HEK293 (cell line): ENCODE results near the gene SUSD3.

Source experiments
- CTCF ChIA-PET: fragments of 350-600 bp; formaldehyde crosslinking; extraction: SDS; loops from one replicate; lab custom pipeline; 2021; ENCODE audit warnings: antibody characterized with exemption; lab: Yijun Ruan, JAX
- POLR2A ChIA-PET: fragments of 300-600 bp; formaldehyde crosslinking; extraction: SDS; loops from one replicate; lab custom pipeline; 2020; ENCODE audit warnings: antibody characterized with exemption, inconsistent platforms; lab: Yijun Ruan, JAX
- H3K27ac ChIP-seq: fragments of 200-500 bp; sonication (Bioruptor generic); 2 replicates; pipeline ENCODE4 v1.5.1; 2014; ENCODE audit warnings: low read depth, low read length, control low read depth, inconsistent platforms; ENCODE audit errors: extremely low read depth
- H3K36me3 ChIP-seq, 2 experiments: fragments of 200-500 bp in 1 of 2; sonication (Bioruptor generic) in 1 of 2; 1 replicate in 1 of 2; 2 replicates in 1 of 2; pipeline ENCODE4 v1.5.1; 2014 to 2017; ENCODE audit warnings: inconsistent platforms in 2 of 2, low read length in 2 of 2; ENCODE audit not compliant: control insufficient read depth in 2 of 2, insufficient read depth in 1 of 2
- H3K4me1 ChIP-seq: fragments of 200-500 bp; sonication (Bioruptor generic); 2 replicates; pipeline ENCODE4 v1.5.1; 2014; ENCODE audit warnings: mild to moderate bottlenecking, low read length, inconsistent platforms; ENCODE audit not compliant: control insufficient read depth, insufficient read depth
- H3K4me3 ChIP-seq: 2 replicates; pipeline ENCODE4 v1.5.1; 2011; ENCODE audit warnings: low read depth, mild to moderate bottlenecking, control low read depth, low read length, moderate library complexity
- H3K9me3 ChIP-seq: fragments of 200-500 bp; sonication (Bioruptor generic); 2 replicates; pipeline ENCODE4 v1.5.1; 2014; ENCODE audit warnings: low read depth, low read length, inconsistent platforms; ENCODE audit not compliant: control insufficient read depth, insufficient read depth
- FEZF1 ChIP-seq: fragments of 450-650 bp; formaldehyde crosslinking; IDR thresholded peaks from 2 replicates; pipeline ENCODE4 v1.5.1; 2016; ENCODE audit warnings: missing biosample characterization, missing genetic modification characterization
- IKZF3 ChIP-seq: fragments of 450-650 bp; IDR thresholded peaks from 2 replicates; pipeline ENCODE4 v1.5.0; 2018; ENCODE audit warnings: missing biosample characterization, mild to moderate bottlenecking, missing genetic modification characterization, moderate library complexity
- KLF1 ChIP-seq: fragments of 450-650 bp; formaldehyde crosslinking; IDR thresholded peaks from 2 replicates; pipeline ENCODE4 v1.5.1; 2016; ENCODE audit warnings: missing biosample characterization, missing genetic modification characterization
- KLF7 ChIP-seq: fragments of 450-650 bp; formaldehyde crosslinking; IDR thresholded peaks from 2 replicates; pipeline ENCODE4 v1.5.1; 2016; ENCODE audit warnings: missing biosample characterization, missing genetic modification characterization, borderline replicate concordance
- OSR2 ChIP-seq: fragments of 450-650 bp; formaldehyde crosslinking; IDR thresholded peaks from 2 replicates; pipeline ENCODE4 v1.5.1; 2016; ENCODE audit warnings: missing biosample characterization, missing genetic modification characterization
- SALL2 ChIP-seq: fragments of 450-650 bp; formaldehyde crosslinking; IDR thresholded peaks from 2 replicates; pipeline ENCODE4 v1.5.0; 2017; ENCODE audit warnings: missing biosample characterization, mild to moderate bottlenecking, missing genetic modification characterization, borderline replicate concordance
- SP2 ChIP-seq: fragments of 450-650 bp; formaldehyde crosslinking; IDR thresholded peaks from 2 replicates; pipeline ENCODE4 v1.5.1; 2016; ENCODE audit warnings: missing biosample characterization, missing genetic modification characterization
- YY2 ChIP-seq: fragments of 450-650 bp; formaldehyde crosslinking; IDR thresholded peaks from 2 replicates; pipeline ENCODE4 v1.5.1; 2016; ENCODE audit warnings: missing biosample characterization, missing genetic modification characterization
- ZBTB21 ChIP-seq: fragments of 450-650 bp; formaldehyde crosslinking; IDR thresholded peaks from 2 replicates; pipeline ENCODE4 v1.5.1; 2017; ENCODE audit warnings: missing biosample characterization, missing genetic modification characterization
- ZFP69B ChIP-seq: fragments of 450-650 bp; formaldehyde crosslinking; IDR thresholded peaks from 2 replicates; pipeline ENCODE4 v1.5.1; 2016; ENCODE audit warnings: missing biosample characterization, missing genetic modification characterization
- ZNF223 ChIP-seq: fragments of 450-650 bp; formaldehyde crosslinking; IDR thresholded peaks from 2 replicates; pipeline ENCODE4 v1.5.1; 2016; ENCODE audit warnings: missing biosample characterization, missing genetic modification characterization
- ZNF555 ChIP-seq: fragments of 450-650 bp; formaldehyde crosslinking; conservative IDR thresholded peaks from 2 replicates; pipeline ENCODE4 v1.5.1; 2017; ENCODE audit warnings: missing biosample characterization, mild to moderate bottlenecking, missing genetic modification characterization, inconsistent platforms
- ZNF571 ChIP-seq: fragments of 450-650 bp; formaldehyde crosslinking; IDR thresholded peaks from 2 replicates; pipeline ENCODE4 v1.5.0; 2017; ENCODE audit warnings: missing biosample characterization, missing genetic modification characterization
- ZNF629 ChIP-seq: fragments of 450-650 bp; formaldehyde crosslinking; IDR thresholded peaks from 2 replicates; pipeline ENCODE4 v1.5.1; 2017; ENCODE audit warnings: missing biosample characterization, missing genetic modification characterization
- ZNF837 ChIP-seq: fragments of 450-650 bp; formaldehyde crosslinking; IDR thresholded peaks from 2 replicates; pipeline ENCODE4 v1.5.1; 2016; ENCODE audit warnings: missing biosample characterization, missing genetic modification characterization
- ZSCAN16 ChIP-seq: fragments of 450-650 bp; formaldehyde crosslinking; IDR thresholded peaks from 2 replicates; pipeline ENCODE4 v1.5.1; 2016; ENCODE audit warnings: missing biosample characterization, missing genetic modification characterization
- TF ChIP-seq, protein P1 (sequence below): fragments of 450-650 bp; formaldehyde crosslinking; IDR thresholded peaks from 2 replicates; pipeline ENCODE4 v1.5.1; 2016; ENCODE audit warnings: missing biosample characterization, missing genetic modification characterization
- TF ChIP-seq, protein P2 (sequence below): fragments of 450-650 bp; formaldehyde crosslinking; IDR thresholded peaks from 2 replicates; pipeline ENCODE4 v1.5.1; 2016; ENCODE audit warnings: missing biosample characterization, missing genetic modification characterization
- TF ChIP-seq, protein P3 (sequence below): IDR thresholded peaks from 2 replicates; pipeline ENCODE4 v1.6.1; 2011; ENCODE audit warnings: mild to moderate bottlenecking, low read depth, low read length, borderline replicate concordance
- TF ChIP-seq, protein P4 (sequence below): fragments of 450-650 bp; formaldehyde crosslinking; IDR thresholded peaks from 2 replicates; pipeline ENCODE4 v1.5.1; 2016; ENCODE audit warnings: missing biosample characterization, missing genetic modification characterization
- TF ChIP-seq, protein P5 (sequence below): fragments of 450-650 bp; formaldehyde crosslinking; IDR thresholded peaks from 2 replicates; pipeline ENCODE4 v1.5.1; 2016; ENCODE audit warnings: missing biosample characterization, missing genetic modification characterization
- TF ChIP-seq, protein P6 (sequence below): fragments of 450-650 bp; formaldehyde crosslinking; IDR thresholded peaks from 2 replicates; pipeline ENCODE4 v1.5.1; 2016; ENCODE audit warnings: missing biosample characterization, missing genetic modification characterization

Gene SUSD3

DNA sequence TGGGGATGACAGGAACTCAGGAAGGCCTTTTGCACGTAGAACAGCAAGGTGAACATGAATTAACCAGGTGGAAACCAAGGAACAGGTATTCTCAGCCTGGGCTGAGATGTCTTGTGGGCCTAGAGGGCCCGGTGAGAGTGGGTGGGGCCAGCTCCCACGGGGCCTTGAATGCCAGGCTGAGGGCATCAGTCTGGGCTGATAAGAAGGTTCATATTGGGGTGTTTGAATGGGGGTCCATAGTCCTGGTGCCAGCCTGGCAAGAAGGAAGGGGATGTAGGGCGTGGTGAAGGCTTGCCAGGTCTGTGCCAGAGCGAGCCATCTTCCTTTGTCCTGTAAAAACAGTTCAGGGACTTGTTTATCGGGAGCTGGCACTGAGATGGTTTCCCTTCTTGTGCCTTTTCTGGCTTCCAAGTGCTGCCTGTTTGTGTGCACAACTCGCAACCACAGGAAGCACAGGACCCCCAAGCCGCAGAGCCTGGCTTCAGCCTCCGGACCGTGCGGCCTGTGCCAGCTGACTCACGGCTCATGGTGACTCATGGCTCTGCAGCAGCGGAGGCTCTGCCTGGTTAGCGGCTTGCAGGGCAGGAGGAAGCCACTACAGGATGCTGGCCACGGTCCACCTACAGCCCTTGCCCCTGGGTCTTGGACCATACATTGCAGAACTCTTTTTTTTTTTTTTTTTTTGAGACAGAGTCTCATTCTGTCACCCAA, 39.9 kb downstream of the SUSD3 start (continued):
- TF ChIP-seq, protein P1, sequence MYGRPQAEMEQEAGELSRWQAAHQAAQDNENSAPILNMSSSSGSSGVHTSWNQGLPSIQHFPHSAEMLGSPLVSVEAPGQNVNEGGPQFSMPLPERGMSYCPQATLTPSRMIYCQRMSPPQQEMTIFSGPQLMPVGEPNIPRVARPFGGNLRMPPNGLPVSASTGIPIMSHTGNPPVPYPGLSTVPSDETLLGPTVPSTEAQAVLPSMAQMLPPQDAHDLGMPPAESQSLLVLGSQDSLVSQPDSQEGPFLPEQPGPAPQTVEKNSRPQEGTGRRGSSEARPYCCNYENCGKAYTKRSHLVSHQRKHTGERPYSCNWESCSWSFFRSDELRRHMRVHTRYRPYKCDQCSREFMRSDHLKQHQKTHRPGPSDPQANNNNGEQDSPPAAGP (tag by site-specific recombination), result no peak
- TF ChIP-seq IKZF3 (no peak), OSR2 (tag by site-specific recombination) (0 out of 2 replicates have a peak, but pooled peaks have one; percentile 19), ZNF223 (tag by site-specific recombination) (no peak)

DNA sequence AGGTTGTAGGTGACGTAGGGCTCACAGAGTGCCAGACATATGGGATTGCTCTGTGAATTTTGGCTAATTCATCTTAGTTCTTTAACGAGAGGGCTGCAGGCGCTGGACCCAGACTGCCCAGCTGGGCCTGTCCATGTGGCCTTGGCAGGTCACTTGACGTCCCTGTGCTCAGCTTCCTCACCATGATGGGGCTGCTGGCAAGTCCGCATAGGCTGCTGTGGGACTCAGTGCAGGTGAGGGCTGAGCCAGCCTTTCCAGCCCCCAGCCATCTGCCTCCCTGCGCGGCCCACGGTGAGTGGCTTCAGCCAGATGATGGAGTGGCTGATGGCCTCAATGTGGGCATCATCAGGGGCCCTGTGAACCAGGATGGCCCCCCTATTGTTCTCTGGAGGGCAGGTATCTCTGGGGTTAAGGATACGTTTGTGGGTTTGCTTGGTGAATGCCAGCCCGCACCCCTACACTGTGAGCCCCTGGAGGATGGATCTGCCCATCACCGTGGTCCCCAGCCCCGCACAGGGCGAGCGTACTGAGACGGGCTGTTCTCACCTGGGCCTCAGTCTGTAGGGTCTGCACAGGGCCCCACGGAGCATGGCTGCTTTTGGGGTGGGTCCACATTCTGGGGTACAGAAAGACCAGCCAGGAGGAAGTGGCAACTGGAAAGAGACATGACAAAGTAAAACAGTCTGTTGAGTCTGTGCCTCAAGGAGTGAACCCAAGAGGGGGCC, 41.2 kb downstream of the SUSD3 start:
- ChIA-PET POLR2A (no interaction called here), CTCF (interaction anchor here (2.9 kb wide), 1 partner anchor 9 kb away, joined by 15 read pairs; no protein-coding TSS in a partner anchor)
- H3K4me1 ChIP-seq, result peaks cover 2% of the 10 kb centered on the region; the same call in 1 of the 2 replicates
- TF ChIP-seq, protein P2, sequence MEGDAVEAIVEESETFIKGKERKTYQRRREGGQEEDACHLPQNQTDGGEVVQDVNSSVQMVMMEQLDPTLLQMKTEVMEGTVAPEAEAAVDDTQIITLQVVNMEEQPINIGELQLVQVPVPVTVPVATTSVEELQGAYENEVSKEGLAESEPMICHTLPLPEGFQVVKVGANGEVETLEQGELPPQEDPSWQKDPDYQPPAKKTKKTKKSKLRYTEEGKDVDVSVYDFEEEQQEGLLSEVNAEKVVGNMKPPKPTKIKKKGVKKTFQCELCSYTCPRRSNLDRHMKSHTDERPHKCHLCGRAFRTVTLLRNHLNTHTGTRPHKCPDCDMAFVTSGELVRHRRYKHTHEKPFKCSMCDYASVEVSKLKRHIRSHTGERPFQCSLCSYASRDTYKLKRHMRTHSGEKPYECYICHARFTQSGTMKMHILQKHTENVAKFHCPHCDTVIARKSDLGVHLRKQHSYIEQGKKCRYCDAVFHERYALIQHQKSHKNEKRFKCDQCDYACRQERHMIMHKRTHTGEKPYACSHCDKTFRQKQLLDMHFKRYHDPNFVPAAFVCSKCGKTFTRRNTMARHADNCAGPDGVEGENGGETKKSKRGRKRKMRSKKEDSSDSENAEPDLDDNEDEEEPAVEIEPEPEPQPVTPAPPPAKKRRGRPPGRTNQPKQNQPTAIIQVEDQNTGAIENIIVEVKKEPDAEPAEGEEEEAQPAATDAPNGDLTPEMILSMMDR (tag by site-specific recombination), result no peak
- TF ChIP-seq FEZF1 (tag by site-specific recombination), result no peak
- no peak for TF ChIP-seq ZBTB21 (tag by site-specific recombination)
- no peak for TF ChIP-seq ZNF555
- TF ChIP-seq ZFP69B, result no peak
- TF ChIP-seq ZSCAN16 (tag by site-specific recombination), result no peak
- TF ChIP-seq ZNF571 (tag by site-specific recombination), result no peak
- TF ChIP-seq SALL2 (tag by site-specific recombination), result no peak
- TF ChIP-seq, protein P3, sequence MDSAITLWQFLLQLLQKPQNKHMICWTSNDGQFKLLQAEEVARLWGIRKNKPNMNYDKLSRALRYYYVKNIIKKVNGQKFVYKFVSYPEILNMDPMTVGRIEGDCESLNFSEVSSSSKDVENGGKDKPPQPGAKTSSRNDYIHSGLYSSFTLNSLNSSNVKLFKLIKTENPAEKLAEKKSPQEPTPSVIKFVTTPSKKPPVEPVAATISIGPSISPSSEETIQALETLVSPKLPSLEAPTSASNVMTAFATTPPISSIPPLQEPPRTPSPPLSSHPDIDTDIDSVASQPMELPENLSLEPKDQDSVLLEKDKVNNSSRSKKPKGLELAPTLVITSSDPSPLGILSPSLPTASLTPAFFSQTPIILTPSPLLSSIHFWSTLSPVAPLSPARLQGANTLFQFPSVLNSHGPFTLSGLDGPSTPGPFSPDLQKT, result no peak
- no peak for TF ChIP-seq ZNF629
- TF ChIP-seq, protein P4, sequence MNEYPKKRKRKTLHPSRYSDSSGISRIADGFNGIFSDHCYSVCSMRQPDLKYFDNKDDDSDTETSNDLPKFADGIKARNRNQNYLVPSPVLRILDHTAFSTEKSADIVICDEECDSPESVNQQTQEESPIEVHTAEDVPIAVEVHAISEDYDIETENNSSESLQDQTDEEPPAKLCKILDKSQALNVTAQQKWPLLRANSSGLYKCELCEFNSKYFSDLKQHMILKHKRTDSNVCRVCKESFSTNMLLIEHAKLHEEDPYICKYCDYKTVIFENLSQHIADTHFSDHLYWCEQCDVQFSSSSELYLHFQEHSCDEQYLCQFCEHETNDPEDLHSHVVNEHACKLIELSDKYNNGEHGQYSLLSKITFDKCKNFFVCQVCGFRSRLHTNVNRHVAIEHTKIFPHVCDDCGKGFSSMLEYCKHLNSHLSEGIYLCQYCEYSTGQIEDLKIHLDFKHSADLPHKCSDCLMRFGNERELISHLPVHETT (tag by site-specific recombination), result no peak
- TF ChIP-seq, protein P5, sequence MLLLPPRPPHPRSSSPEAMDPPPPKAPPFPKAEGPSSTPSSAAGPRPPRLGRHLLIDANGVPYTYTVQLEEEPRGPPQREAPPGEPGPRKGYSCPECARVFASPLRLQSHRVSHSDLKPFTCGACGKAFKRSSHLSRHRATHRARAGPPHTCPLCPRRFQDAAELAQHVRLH (tag by site-specific recombination), result no peak
- TF ChIP-seq ZNF837, result no peak
- no peak for TF ChIP-seq KLF7 (tag by site-specific recombination)
- no peak for TF ChIP-seq YY2 (tag by site-specific recombination)
- TF ChIP-seq, protein P6, sequence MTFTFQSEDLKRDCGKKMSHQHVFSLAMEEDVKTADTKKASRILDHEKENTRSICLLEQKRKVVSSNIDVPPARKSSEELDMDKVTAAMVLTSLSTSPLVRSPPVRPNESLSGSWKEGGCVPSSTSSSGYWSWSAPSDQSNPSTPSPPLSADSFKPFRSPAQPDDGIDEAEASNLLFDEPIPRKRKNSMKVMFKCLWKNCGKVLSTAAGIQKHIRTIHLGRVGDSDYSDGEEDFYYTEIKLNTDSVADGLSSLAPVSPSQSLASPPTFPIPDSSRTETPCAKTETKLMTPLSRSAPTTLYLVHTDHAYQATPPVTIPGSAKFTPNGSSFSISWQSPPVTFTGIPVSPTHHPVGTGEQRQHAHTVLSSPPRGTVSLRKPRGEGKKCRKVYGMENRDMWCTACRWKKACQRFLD, result no peak
- TF ChIP-seq KLF1 (tag by site-specific recombination), result no peak
- TF ChIP-seq SP2 (tag by site-specific recombination), result no peak
- H3K9me3 ChIP-seq, result no peaks in the 10 kb centered on the region; the same call in 1 of the 2 replicates
- H3K4me3 ChIP-seq, result no peak overlapping the region
- H3K36me3 ChIP-seq, result no peaks in the 10 kb centered on the region; a peak in 1 of 3 replicates
- H3K27ac ChIP-seq, result no peak overlapping the region
